ENCODE results near the gene LHX6. TPM values are rescaled to one million over a fixed set of nuclear protein-coding genes. Genes with fewer than 3 reads are reported as not detected.

LHX6 gene
- total and polyA plus RNA-seq, 2 donors, result 2.2 to 6.8 TPM

DNA sequence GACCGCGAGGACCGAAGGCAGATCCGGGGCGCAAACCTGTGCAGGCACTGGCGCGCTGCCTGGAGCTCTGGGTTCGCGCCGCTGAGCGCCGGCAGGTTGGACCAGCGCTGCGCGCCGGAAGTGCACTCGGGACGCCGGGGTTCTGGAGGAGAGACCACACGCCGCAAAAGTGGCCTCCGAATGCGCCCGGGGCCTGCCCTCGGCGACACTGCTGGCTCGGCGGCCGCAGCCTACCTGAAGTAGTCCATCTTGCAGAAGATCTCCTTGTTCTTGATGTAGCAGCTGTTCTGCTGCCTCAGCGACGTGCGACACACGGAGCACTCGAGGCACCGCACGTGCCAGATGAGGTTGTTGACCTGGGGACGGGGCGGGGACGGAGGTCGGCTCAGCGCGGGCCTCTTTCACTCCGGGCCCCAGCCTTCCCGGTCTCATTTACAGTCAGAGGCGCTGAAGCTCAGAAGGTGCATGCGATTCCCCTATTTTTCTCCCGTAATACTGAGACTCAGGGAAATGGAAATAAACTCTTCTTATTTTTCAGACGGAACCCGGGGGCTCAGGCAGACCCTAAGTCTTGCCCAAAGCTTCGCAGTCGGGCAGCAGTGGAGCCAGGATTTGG, 2.5 kb downstream of the LHX6 start:
- Histone ChIP-seq H3K4me1 (ENCODE audit: insufficient read depth) (no peaks in the 10 kb centered on the region), H3K4me3 (ENCODE audit: low read depth, low read length) (no peak overlapping the region), H3K27ac (ENCODE audit: low read depth) (no peak overlapping the region), H3K36me3 (ENCODE audit: insufficient read depth) (no peaks in the 10 kb centered on the region)
- DNase-seq (ENCODE audit: extremely low spot score), result no peak
- WGBS, result 8% methylated on average over 51 of the region's 51 CpGs

DNA sequence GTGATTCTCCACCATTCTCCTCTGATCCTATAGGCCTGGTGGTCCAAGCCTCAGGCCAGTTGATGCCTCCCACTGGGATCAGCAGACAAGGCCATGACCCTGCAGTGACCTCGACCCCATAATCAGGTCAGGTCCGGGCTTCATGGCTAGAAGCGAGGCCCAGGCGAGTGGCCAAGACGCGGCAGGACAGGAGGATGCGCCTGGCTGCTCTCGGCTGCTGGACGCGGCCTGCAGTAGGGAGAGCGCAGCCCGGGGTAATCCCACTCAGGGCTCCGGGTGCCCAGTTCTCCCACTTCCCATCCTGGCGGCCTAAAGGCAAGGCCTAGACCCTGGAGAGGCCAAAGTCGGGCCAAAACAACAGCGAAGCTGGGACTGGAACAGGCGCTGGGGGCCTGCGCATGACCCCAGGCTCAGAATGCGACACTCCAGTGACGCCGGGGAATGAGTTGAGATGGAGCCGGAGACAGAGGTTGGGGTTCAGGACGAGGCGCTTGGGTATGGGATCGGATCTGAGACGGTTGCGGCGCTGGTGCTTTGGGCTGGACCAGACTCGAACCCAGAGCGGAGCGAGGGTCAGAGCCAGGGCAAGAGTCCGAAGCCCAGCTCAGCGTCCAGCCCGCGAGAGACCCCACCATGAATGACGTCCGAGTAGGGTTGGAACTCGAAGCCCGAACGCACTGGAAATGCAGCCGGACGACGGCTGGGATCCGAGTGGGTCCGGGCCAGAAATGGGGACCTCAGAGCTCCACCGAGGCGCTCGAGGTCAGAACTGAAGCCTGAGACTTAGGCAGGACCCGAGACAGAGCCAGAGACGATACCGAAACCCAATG, 3.2 kb downstream of the LHX6 start:
- Histone ChIP-seq H3K4me3 (ENCODE audit: low read depth, low read length) (no peak overlapping the region), H3K27ac (ENCODE audit: low read depth) (no peak overlapping the region), H3K36me3 (ENCODE audit: insufficient read depth) (no peaks in the 10 kb centered on the region), H3K4me1 (ENCODE audit: insufficient read depth) (no peaks in the 10 kb centered on the region)
- 31% methylated on average over 51 of the region's 51 CpGs for WGBS
- no peak for DNase-seq (ENCODE audit: extremely low spot score)

DNA sequence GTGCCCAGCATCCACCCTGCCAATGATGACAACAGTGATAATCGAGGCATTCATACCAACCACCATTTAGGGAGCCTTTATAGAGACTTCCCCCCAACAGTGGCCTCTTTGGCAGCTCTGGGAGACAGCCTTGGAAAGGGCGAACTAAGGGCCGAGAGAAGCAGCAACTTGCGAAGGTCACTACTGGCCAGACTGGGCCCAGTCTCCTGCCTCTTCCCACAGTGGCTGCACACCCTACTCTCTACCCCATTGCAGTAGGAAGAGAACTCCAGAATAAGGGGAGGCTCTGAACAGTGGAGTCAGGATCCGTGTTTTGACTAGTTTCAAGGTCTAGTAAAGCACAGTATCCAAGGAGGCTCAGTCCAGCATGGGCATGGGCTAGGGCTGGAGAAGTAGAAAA, 5.3 kb downstream of the LHX6 start:
- Histone ChIP-seq H3K4me1 (ENCODE audit: insufficient read depth) (no peaks in the 10 kb centered on the region), H3K27ac (ENCODE audit: low read depth) (no peak overlapping the region), H3K4me3 (ENCODE audit: low read depth, low read length) (no peak overlapping the region), H3K36me3 (ENCODE audit: insufficient read depth) (no peaks in the 10 kb centered on the region)
- WGBS, result 76% methylated on average over 5 of the region's 5 CpGs
- no peak for DNase-seq (ENCODE audit: extremely low spot score)

DNA sequence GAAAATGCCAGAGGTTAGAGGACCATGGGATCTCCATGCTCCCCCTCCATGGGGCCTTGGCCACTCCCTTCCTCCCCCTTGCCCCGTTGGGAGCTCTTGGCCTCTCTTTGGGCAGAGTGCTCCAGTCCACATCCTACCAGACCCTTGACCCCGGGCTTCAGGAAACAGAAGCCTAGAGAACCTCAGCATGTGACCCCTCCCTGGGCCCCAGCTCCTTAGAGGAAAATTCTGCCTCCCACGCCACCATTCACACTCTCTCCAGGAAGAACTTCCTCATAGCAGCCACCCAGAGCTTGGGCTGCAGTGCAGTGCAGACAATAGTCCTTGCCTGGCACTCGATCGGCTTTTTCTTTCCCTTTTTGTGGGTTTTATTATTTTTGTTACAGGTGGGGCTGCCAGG, 6.0 kb downstream of the LHX6 start:
- Histone ChIP-seq H3K4me3 (ENCODE audit: low read depth, low read length) (no peak overlapping the region), H3K27ac (ENCODE audit: low read depth) (no peak overlapping the region), H3K36me3 (ENCODE audit: insufficient read depth) (no peaks in the 10 kb centered on the region), H3K4me1 (ENCODE audit: insufficient read depth) (no peaks in the 10 kb centered on the region)
- WGBS, result 41% methylated on average over 5 of the region's 5 CpGs
- DNase-seq (ENCODE audit: extremely low spot score), result no peak

DNA sequence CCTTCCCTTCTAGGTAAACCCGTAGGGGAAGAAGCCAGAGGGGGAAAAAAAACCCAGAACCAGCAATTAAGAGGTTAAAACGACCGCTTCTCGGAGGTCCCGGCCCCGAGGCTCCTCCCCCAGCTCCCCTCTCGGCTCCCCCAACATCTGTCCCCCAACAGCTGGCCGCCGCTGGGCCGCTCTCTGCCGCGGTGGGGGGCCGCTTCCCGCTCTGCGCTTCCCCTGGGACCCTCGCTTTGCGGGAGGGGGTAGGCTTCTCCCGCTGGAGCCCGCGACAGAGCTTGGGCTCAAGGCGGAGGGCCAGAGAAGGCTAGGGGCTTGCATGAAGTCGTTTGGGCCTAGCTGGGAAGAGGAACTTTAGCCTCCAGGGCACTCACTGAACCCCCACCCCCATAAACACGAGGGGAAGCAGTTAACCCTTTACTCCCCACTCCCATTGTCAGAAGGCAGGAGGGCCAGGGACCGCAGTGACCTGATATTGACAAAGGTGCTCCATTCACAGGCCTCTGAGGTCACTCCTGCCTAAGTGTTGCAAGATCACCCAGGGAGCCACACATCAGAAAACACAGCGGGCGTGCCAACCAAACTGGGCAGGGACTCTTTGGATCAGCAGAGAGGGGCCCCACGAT, 7.5 kb downstream of the LHX6 start:
- no peak for DNase-seq (ENCODE audit: extremely low spot score)

DNA sequence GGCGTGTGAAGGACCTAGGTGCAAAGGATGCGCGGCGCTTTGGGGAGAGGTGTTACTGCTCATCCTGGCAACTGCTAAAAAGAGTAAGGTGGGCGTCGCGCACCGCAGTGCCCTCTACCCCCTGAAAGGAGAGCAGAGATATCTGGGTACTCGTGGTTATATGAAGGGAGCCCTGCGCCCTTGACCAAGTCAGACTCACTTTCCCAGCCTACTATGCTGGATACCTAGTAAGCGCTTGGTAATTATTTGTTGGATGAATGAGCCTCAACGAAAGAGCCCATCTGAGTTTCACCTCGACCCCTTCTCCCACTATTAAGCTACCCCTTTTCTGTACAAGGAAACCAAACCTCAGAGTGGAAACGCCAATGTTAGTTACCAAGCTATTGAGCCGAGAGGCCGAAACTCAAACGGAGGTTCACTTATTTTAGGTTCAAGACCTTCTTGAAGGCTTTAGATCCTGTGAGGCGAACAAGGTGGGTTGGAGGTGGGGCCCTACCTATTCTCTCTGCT, 8.0 kb downstream of the LHX6 start:
- Histone ChIP-seq H3K36me3 (ENCODE audit: insufficient read depth) (no peaks in the 10 kb centered on the region), H3K4me1 (ENCODE audit: insufficient read depth) (no peaks in the 10 kb centered on the region), H3K27ac (ENCODE audit: low read depth) (no peak overlapping the region), H3K4me3 (ENCODE audit: low read depth, low read length) (no peak overlapping the region)
- no peak for DNase-seq (ENCODE audit: extremely low spot score)
- WGBS, result 30% methylated on average over 18 of the region's 18 CpGs

More for the DNA sequence above, 7.5 kb downstream of the LHX6 start:
- Histone ChIP-seq H3K4me1 (ENCODE audit: insufficient read depth) (no peaks in the 10 kb centered on the region), H3K4me3 (ENCODE audit: low read depth, low read length) (no peak overlapping the region), H3K36me3 (ENCODE audit: insufficient read depth) (no peaks in the 10 kb centered on the region), H3K27ac (ENCODE audit: low read depth) (no peak overlapping the region)
- WGBS, result 18% methylated on average over 27 of the region's 27 CpGs

DNA sequence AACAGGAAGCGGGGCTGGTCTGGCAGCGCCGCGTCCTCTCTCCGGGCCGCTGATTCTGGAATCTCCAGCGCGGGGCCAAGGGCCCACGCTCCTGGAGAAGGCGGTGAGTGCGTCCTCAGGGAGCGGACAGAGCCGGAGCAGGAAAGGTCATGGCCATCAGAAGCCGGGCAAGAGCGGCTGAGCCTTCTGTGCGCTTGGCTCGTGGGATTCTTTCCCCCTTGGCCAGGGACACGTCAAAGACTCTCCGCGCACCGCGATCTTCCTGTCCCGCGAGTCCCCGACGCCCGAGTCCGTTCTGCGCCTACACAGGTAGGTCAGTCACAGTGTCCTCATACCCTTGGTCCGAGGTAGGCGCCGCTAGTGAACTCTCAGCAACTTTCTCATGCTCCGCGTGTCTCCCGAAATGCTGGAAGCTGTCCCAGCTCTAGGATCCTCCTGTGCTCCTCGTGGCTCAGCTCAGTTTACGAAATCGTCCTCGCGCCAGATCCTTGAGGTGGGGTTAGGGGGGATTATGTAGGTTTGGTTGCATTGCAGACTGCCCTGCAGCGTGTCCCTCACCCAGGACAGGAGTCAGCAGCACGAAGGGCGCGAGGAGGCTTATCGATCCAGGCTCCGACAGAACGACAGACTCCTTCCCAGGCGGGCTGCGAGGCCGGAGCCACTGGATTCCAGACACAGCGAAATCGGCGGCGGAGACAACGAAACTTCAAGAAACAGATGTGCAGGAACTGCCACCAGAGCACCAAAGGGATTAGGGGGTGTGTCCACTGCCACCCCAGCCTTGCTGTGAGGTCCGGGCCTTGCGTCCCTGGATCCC, 8.7 kb downstream of the LHX6 start:
- Histone ChIP-seq H3K4me3 (ENCODE audit: low read depth, low read length) (no peak overlapping the region), H3K4me1 (ENCODE audit: insufficient read depth) (no peaks in the 10 kb centered on the region), H3K27ac (ENCODE audit: low read depth) (no peak overlapping the region), H3K36me3 (ENCODE audit: insufficient read depth) (no peaks in the 10 kb centered on the region)
- no peak for DNase-seq (ENCODE audit: extremely low spot score)
- 10% methylated on average over 57 of the region's 57 CpGs for WGBS

DNA sequence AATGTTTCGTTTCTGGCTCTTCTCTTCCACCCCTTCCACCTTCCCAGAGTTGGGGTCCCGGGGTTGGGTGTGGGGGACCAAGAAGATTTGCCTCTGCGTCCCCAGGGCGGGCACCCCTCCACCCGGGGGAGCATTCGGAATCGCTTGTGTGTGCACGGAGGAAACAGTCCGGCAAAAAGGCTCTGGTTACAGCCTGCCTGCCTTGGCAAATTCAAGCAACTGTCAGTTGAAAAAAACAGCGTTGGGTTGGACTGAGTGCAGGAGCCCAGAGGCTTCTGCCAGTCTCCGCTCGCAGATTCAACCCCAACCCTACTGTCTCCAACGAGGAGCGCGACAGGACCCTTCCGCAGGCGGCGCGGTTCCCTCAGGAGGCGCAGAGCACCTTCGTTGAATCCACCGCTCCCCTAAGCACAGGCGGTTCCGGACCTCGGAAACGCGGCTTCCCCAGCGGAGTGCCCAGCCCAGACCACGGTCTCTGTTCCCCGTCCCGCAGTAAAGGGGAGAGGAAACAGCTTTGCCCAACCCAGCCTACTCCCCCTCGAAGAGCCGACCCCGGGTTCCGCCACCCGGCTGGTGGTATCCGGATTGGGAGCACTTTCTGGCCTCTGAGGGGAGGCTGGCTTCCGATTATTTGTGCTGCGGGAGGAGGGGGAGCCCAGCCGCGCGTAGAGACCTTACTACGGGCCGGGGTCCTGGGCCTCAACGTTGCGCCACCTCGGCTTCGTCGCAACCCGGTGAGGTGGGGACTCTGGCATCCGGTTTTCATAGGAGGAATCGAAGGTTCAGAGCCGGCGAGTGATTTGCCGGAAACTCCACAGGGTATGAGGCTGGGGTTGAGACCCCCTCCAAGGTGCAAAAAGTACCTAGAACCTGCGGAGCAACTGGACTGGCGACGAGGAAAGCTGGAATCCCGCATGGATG, 9.6 kb downstream of the LHX6 start:
- H3K4me1 ChIP-seq (ENCODE audit: insufficient read depth), result no peaks in the 10 kb centered on the region
- H3K4me3 ChIP-seq (ENCODE audit: low read depth, low read length), result no peak overlapping the region
- no peak overlapping the region for H3K27ac ChIP-seq (ENCODE audit: low read depth)
- H3K36me3 ChIP-seq (ENCODE audit: insufficient read depth), result no peaks in the 10 kb centered on the region
- WGBS, result 6% methylated on average over 59 of the region's 59 CpGs
- no peak for DNase-seq (ENCODE audit: extremely low spot score)

DNA sequence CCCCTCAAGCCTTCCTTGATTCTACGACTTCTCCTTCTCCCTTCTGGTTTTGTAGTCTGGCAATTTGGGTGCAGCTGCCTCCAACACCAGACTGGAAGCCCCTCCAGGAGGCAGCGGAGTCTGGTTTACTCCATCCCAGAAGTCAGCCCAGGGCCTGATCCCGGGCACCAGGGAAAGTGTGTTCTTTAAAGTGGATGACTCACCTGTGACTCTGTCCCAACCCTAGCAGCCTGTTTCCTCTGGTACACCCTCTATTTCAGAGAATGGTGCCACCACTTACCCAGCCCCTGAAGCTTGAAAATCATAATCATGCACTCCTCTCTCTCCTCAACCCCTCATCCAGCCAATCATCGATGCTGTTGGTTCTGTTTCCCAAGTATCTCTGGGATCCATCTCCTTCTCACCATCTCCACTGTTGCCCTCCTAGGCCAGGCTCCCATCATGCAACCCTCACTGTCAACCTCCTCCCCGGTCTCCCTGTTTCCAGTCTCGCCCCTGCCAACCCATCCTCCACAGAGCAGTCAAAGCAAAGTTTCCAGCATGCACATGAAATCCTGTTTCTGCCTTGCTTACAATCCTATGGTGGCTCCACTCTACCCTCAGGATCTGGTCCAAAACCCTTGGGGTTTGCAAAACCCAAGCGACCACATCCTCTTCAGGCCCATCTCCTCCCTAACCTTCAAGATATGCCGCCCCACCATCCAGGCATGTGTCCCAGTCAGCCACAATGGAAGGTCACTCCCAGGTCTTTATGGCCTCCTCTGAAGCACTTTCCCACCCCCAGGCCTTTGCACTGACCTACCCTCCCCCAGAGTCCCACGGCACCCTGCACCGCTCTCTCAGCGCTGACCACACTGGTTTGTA, 10.5 kb downstream of the LHX6 start:
- Histone ChIP-seq H3K27ac (ENCODE audit: low read depth) (no peak overlapping the region), H3K36me3 (ENCODE audit: insufficient read depth) (no peaks in the 10 kb centered on the region), H3K4me1 (ENCODE audit: insufficient read depth) (no peaks in the 10 kb centered on the region), H3K4me3 (ENCODE audit: low read depth, low read length) (no peak overlapping the region)
- WGBS, result 57% methylated on average over 11 of the region's 11 CpGs
- DNase-seq (ENCODE audit: extremely low spot score), result no peak

DNA sequence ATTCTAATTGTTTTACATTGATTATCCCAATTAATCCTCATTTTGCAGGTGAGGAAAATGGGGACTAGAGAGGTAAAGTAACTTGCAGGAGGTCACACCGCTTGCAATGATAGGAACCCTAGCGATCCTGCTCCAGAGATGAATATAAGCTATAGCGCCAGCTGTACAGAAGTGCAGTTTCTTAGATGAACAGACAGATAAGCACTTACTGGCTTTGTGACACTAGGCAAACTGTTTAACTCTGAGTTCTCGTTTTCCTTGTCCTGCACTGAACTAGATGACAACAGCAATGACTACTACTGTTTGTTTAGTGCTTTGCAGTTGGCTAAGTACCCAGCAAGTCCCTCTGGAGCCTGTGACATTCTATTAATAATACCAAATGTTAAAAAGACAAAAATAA, 11.1 kb downstream of the LHX6 start:
- H3K27ac ChIP-seq (ENCODE audit: low read depth), result no peak overlapping the region
- no peak overlapping the region for H3K4me3 ChIP-seq (ENCODE audit: low read depth, low read length)
- 52% methylated on average over 4 of the region's 4 CpGs for WGBS

DNA sequence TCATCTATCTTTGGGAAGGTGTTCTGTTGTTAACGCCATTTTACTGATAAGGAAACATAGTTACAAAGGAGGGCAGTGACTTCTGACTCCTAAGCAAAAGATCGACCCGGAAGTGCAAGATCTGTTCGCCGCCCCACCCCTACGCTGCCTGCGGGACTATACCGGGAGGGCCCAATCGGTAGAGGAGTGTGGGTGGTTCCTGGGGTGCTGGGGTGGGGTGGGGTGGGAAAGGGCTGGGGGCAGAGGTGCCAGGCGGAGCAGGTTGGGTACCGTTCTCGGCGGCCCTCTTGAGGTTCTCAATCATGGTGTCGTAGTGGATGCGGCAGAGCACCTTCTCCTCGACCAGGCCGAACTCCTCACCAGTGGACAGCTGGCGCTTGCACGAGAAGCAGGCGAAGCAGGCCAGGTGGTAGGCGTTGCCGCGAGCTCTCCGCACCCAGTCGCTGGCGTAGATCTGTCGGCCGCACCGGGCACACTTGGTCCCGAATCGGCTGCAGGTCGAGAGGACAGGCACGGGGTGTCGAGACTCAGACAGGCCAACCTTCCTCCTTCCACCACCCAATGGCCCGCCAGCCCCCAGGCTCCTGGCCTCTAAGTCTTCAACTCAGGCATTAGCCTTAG, 11.8 kb downstream of the LHX6 start:
- no peaks in the 10 kb centered on the region for H3K4me1 ChIP-seq (ENCODE audit: insufficient read depth)

More for the DNA sequence above, 11.1 kb downstream of the LHX6 start:
- DNase-seq (ENCODE audit: extremely low spot score), result no peak
- no peaks in the 10 kb centered on the region for H3K4me1 ChIP-seq (ENCODE audit: insufficient read depth)
- H3K36me3 ChIP-seq (ENCODE audit: insufficient read depth), result no peaks in the 10 kb centered on the region

More for the DNA sequence above, 11.8 kb downstream of the LHX6 start:
- no peak overlapping the region for H3K4me3 ChIP-seq (ENCODE audit: low read depth, low read length)
- no peaks in the 10 kb centered on the region for H3K36me3 ChIP-seq (ENCODE audit: insufficient read depth)
- 46% methylated on average over 35 of the region's 35 CpGs for WGBS
- DNase-seq (ENCODE audit: extremely low spot score), result no peak
- H3K27ac ChIP-seq (ENCODE audit: low read depth), result no peak overlapping the region
